ENCODE data around the gene JMJD8. TPM values are rescaled to one million over a fixed set of nuclear protein-coding genes. Genes with fewer than 3 reads are reported as not detected.
A peak's percentile ranks its signal among the peaks of the same experiment; 100 is the strongest.

The JMJD8 gene
- total RNA-seq, 1 experiment from 2014 or later: 33.4 TPM

GRCh38 chr16:722835-723633, 38.9 kb upstream of the JMJD8 start:
- no peak for TF ChIP-seq CTCF (IDR thresholded peaks at IDR 0.05; ENCODE audit: unreplicated experiment)
- no TSS peak for BruUV-seq (replicated peaks)
- Mint-ChIP-seq H3K9me3 (ENCODE audit: unreplicated experiment) (no peaks in the 10 kb centered on the region), H3K4me1 (ENCODE audit: insufficient read depth, unreplicated experiment) (peaks cover 9% of the 10 kb centered on the region), H3K27me3 (ENCODE audit: insufficient read depth, unreplicated experiment) (no peaks in the 10 kb centered on the region), H3K36me3 (ENCODE audit: insufficient read depth, unreplicated experiment) (peaks cover 38% of the 10 kb centered on the region), H3K4me3 (ENCODE audit: unreplicated experiment) (no peak overlapping the region), H3K27ac (ENCODE audit: low read depth, unreplicated experiment) (no peak overlapping the region)
- CTCF ChIA-PET: no interaction called here
- intact Hi-C loops (cut with micrococcal nuclease): no loop called here
- POLR2A ChIA-PET: interaction anchor here (0.7 to 9.6 kb wide), 5 partner anchors 9 to 65 kb away, joined by 3 to 124 read pairs (median 6); partner anchors contain the start of genes CHTF18, METRN, RPUSD1 and STUB1
- no peak for DNase-seq (ENCODE audit: unreplicated experiment)

GRCh38 chr16:721765-722540, 37.8 kb upstream of the JMJD8 start:
- intact Hi-C loops (cut with micrococcal nuclease): no loop called here
- POLR2A ChIA-PET: interaction anchor here (0.7 to 9.6 kb wide), 20 partner anchors 8 to 587 kb away, joined by 3 to 124 read pairs (median 12); partner anchors contain the start of genes CHTF18, CIAO3, FBXL16 and METRN
- TF ChIP-seq CTCF (IDR thresholded peaks at IDR 0.05; ENCODE audit: unreplicated experiment): no peak
- Mint-ChIP-seq H3K4me3 (ENCODE audit: unreplicated experiment) (peak overlapping the region; percentile 78), H3K27ac (ENCODE audit: low read depth, unreplicated experiment) (no peak overlapping the region), H3K9me3 (ENCODE audit: unreplicated experiment) (no peaks in the 10 kb centered on the region), H3K27me3 (ENCODE audit: insufficient read depth, unreplicated experiment) (no peaks in the 10 kb centered on the region), H3K36me3 (ENCODE audit: insufficient read depth, unreplicated experiment) (peaks cover 36% of the 10 kb centered on the region), H3K4me1 (ENCODE audit: insufficient read depth, unreplicated experiment) (peaks cover 9% of the 10 kb centered on the region)
- DNase-seq (ENCODE audit: unreplicated experiment): no peak
- CTCF ChIA-PET: interaction anchor here (0.8 to 2.3 kb wide), 4 partner anchors 10 to 63 kb away, joined by 3 to 14 read pairs (median 6); no protein-coding TSS in a partner anchor
- BruUV-seq (replicated peaks): TSS peak; percentile 42

GRCh38 chr16:720990-721764, 37.0 kb upstream of the JMJD8 start, which contains the start of gene ANTKMT:
Gene ANTKMT (plus strand): TSS chr16:721146. CDS start chr16:721275, 129 bp downstream.
- peaks cover 36% of the 10 kb centered on the region for H3K36me3 Mint-ChIP-seq (ENCODE audit: insufficient read depth, unreplicated experiment)
- POLR2A ChIA-PET: interaction anchor here (0.7 to 9.6 kb wide), 26 partner anchors 8 to 1434 kb away, joined by 3 to 124 read pairs (median 7); partner anchors contain the start of genes CHTF18, CIAO3, FBXL16 and JMJD8
- intact Hi-C loops (cut with micrococcal nuclease): no loop called here
- TF ChIP-seq CTCF (IDR thresholded peaks at IDR 0.05; ENCODE audit: unreplicated experiment): no peak
- H3K4me3 Mint-ChIP-seq (ENCODE audit: unreplicated experiment): peak within 1 kb of the TSS; percentile 78
- H3K9me3 Mint-ChIP-seq (ENCODE audit: unreplicated experiment): no peaks in the 10 kb centered on the region
- CTCF ChIA-PET: interaction anchor here (0.8 to 2.4 kb wide), 9 partner anchors 9 to 97 kb away, joined by 3 to 14 read pairs (median 4); no protein-coding TSS in a partner anchor
- DNase-seq (ENCODE audit: unreplicated experiment): peak; percentile 82
- H3K4me1 Mint-ChIP-seq (ENCODE audit: insufficient read depth, unreplicated experiment): peaks cover 9% of the 10 kb centered on the region
- no peaks in the 10 kb centered on the region for H3K27me3 Mint-ChIP-seq (ENCODE audit: insufficient read depth, unreplicated experiment)
- peak within 1 kb of the TSS; percentile 59 for H3K27ac Mint-ChIP-seq (ENCODE audit: low read depth, unreplicated experiment)
- no TSS peak for BruUV-seq (replicated peaks)

All from MCF 10A (cell line).